K562 (cell line): ENCODE measurements around the gene MRRF. TPM values are rescaled to one million over a fixed set of nuclear protein-coding genes. Genes with fewer than 3 reads are reported as not detected.

Experiments
- ATAC-seq: fragments of 200-7000 bp; cut with Tn5 transposase; 3 replicates; pipeline ENCODE4 v1.9.1; 2020; ENCODE audit warnings: moderate library complexity
- BruUV-seq: library from RNA; stranded (reverse); fragments of 400-500 nt; replicated peaks from 2 replicates; lab custom pipeline; 2021; lab: Mats Ljungman, UMichigan
- CTCF ChIA-PET: fragments of 300-600 bp; formaldehyde crosslinking; extraction: SDS; loops from one replicate; lab custom pipeline; 2021; ENCODE audit warnings: low intra/inter-chr PET ratio; lab: Yijun Ruan, JAX
- POLR2A ChIA-PET: fragments of 300-600, 350-650 bp; sonication (Branson Sonifier 250); formaldehyde crosslinking; extraction: SDS; loops from one replicate; lab custom pipeline; 2021; ENCODE audit warnings: antibody characterized with exemption, inconsistent platforms; lab: Yijun Ruan, JAX
- DNase-seq, 4 experiments: peaks; one replicate each; pipeline versions ENCODE4 v3.0.0 to v3.0.0-alpha.2; 2011 to 2018; ENCODE audit warnings: low spot score in 3 of 4, mixed read lengths in 3 of 4; ENCODE audit errors: extremely low read depth in 1 of 4
- FAIRE-seq: peaks from 2 replicates; lab custom pipeline; 2011; peaks lifted over from hg19 to GRCh38; lab: Jason Lieb, UNC
- H2AFZ ChIP-seq: 2 replicates; pipeline ENCODE4 v1.6.0; 2011; ENCODE audit warnings: low read depth, low read length, control low read depth, inconsistent platforms
- H3K27ac ChIP-seq: fragments of 200-600 bp; 3 replicates; pipeline ENCODE4 v1.8.0; 2011; ENCODE audit warnings: low read depth, mild to moderate bottlenecking, control low read depth, inconsistent platforms, low read length, moderate library complexity, mixed read lengths; ENCODE audit errors: extremely low read depth
- H3K27me3 ChIP-seq, 2 experiments: fragments of 300-600 bp in 1 of 2; 2 replicates in 1 of 2; 3 replicates in 1 of 2; pipeline versions ENCODE4 v1.6.0 to v1.8.0; 2011; ENCODE audit warnings: inconsistent platforms in 2 of 2, low read length in 2 of 2, mild to moderate bottlenecking in 1 of 2, mixed read lengths in 1 of 2, moderate library complexity in 1 of 2; ENCODE audit not compliant: control insufficient read depth in 2 of 2, insufficient read depth in 2 of 2
- H3K36me3 ChIP-seq: fragments of 300-600 bp; 3 replicates; pipeline ENCODE4 v1.8.0; 2011; ENCODE audit warnings: mild to moderate bottlenecking, low read length, inconsistent platforms; ENCODE audit not compliant: control insufficient read depth, insufficient read depth
- H3K4me1 ChIP-seq, 2 experiments: fragments of 200-600 bp in 1 of 2; replicated peaks in 1 of 2; 2 replicates in 1 of 2; 3 replicates in 1 of 2; pipeline versions ENCODE4 v1.5.1 to v1.8.0; 2011; ENCODE audit warnings: inconsistent platforms in 2 of 2, low read length in 2 of 2, mild to moderate bottlenecking in 1 of 2, mixed read lengths in 1 of 2, moderate library complexity in 1 of 2; ENCODE audit not compliant: control insufficient read depth in 2 of 2, insufficient read depth in 2 of 2
- H3K4me2 ChIP-seq: 2 replicates; pipeline ENCODE4 v1.6.1; 2011; ENCODE audit warnings: low read length, control low read depth, inconsistent platforms, mixed read lengths; ENCODE audit not compliant: insufficient read depth
- H3K4me3 ChIP-seq: fragments of 200-600 bp; sonication (generic), shearing (Covaris generic); 2 replicates; pipeline ENCODE4 v1.5.1; 2016; ENCODE audit warnings: control low read depth, inconsistent platforms
- H3K79me2 ChIP-seq: fragments of 200-600 bp; 3 replicates; pipeline ENCODE4 v1.8.0; 2011; ENCODE audit warnings: low read length, inconsistent platforms; ENCODE audit not compliant: control insufficient read depth, insufficient read depth
- H3K9ac ChIP-seq, 2 experiments: 2 replicates each; pipeline versions ENCODE4 v1.6.0 to v1.6.1; 2011; ENCODE audit warnings: low read depth in 2 of 2, low read length in 2 of 2, control low read depth in 1 of 2, inconsistent platforms in 1 of 2, mild to moderate bottlenecking in 1 of 2, mixed read lengths in 1 of 2; ENCODE audit not compliant: insufficient read depth in 1 of 2
- H3K9me1 ChIP-seq: one replicate; pipeline ENCODE4 v1.6.0; 2011; ENCODE audit warnings: inconsistent platforms, mild to moderate bottlenecking, low read length, moderate library complexity; ENCODE audit not compliant: control insufficient read depth, insufficient read depth
- H3K9me3 ChIP-seq: replicated peaks from 2 replicates; pipeline ENCODE4 v1.5.1; 2011; ENCODE audit warnings: low read depth, low read length, inconsistent platforms; ENCODE audit not compliant: control insufficient read depth, insufficient read depth
- H4K20me1 ChIP-seq: replicated peaks from 2 replicates; pipeline ENCODE4 v1.6.1; 2011; ENCODE audit warnings: low read length, inconsistent platforms, mixed read lengths; ENCODE audit not compliant: control insufficient read depth, insufficient read depth
- GATAD2B ChIP-seq: fragments of 450-650 bp; IDR thresholded peaks from 2 replicates; pipeline ENCODE4 v1.6.1; 2017; ENCODE audit warnings: mild to moderate bottlenecking, borderline replicate concordance
- HDAC2 ChIP-seq: fragments of 450-650 bp; IDR thresholded peaks from 2 replicates; pipeline ENCODE4 v1.6.1; 2016; ENCODE audit warnings: mild to moderate bottlenecking
- HNRNPL ChIP-seq: fragments of 200-400 bp; formaldehyde crosslinking; IDR thresholded peaks from 2 replicates; pipeline ENCODE4 v1.6.1; 2017; ENCODE audit warnings: low read depth, mild to moderate bottlenecking, low read length
- PCBP1 ChIP-seq: fragments of 200-400 bp; formaldehyde crosslinking; IDR thresholded peaks from 2 replicates; pipeline ENCODE4 v1.6.1; 2018; ENCODE audit warnings: mild to moderate bottlenecking, low read depth, low read length; ENCODE audit not compliant: poor library complexity, severe bottlenecking
- SMARCA5 ChIP-seq: fragments of 450-650 bp; IDR thresholded peaks from 2 replicates; pipeline ENCODE4 v1.6.1; 2016
- ZNF212 ChIP-seq: fragments of 450-650 bp; formaldehyde crosslinking; IDR thresholded peaks from 2 replicates; pipeline ENCODE4 v1.4.0; 2020; ENCODE audit warnings: mild to moderate bottlenecking
- WGBS: fragments of 100-300 bp; shearing (Covaris generic); methylation state at CpG from one replicate; pipeline ENCODE4 v1.1.6; 2016; ENCODE audit warnings: low coverage, mixed read lengths; ENCODE audit not compliant: insufficient coverage; ENCODE audit errors: missing lambda C conversion rate; 5-methylcytosine and 5-hydroxymethylcytosine counted together
- in situ Hi-C: fragments of 300-500 bp; cut with MboI; formaldehyde crosslinking; loops from 4 replicates; pipeline ENCODE4 v1.15.0; 2018; ENCODE audit warnings: inconsistent platforms, mixed read lengths
- intact Hi-C: fragments of 100-400 bp; cut with micrococcal nuclease; formaldehyde crosslinking; loops from 2 replicates; pipeline ENCODE4 v1.14.2; 2022
- polyA plus RNA-seq, 8 experiments: library from polyadenylated mRNA; depleted of rRNA in 4 of 8; stranded (reverse) in 5 of 8; unstranded in 3 of 8; fragments of >200 nt; fragmentation: Nextera tagmentation in 2 of 8; fragmentation: Illumina TruSeq in 1 of 8; extraction: Ambion mirVana in 2 of 8; extraction: Trizol in 1 of 8; gene quantifications; 2 replicates each; pipeline versions ENCODE4 v1.2.1 to v1.2.3, GENCODE V29; 2011 to 2014; ENCODE audit warnings: inconsistent platforms in 1 of 8, missing spikeins in 1 of 8
- total RNA-seq, 7 experiments: library from RNA; depleted of rRNA in 6 of 7; stranded (reverse); fragments of >200 nt in 6 of 7; fragmentation: Illumina TruSeq in 2 of 7; extraction: Trizol in 2 of 7; gene quantifications; 2 replicates each; pipeline versions ENCODE4 v1.2.1 to v1.2.3, GENCODE V29; 2011 to 2021; ENCODE audit warnings: low replicate concordance in 1 of 7
- TF ChIP-seq, protein P1 (sequence below): fragments of 450-650 bp; IDR thresholded peaks from 2 replicates; pipeline ENCODE4 v1.6.1; 2016
- TF ChIP-seq, protein P2 (sequence below): fragments of 250-450 bp; sonication (Bioruptor Pico); IDR thresholded peaks from 2 replicates; pipeline ENCODE4 v1.9.0; 2021; ENCODE audit warnings: mild to moderate bottlenecking, inconsistent platforms
- TF ChIP-seq, protein P3 (sequence below): sonication (generic); formaldehyde crosslinking; IDR thresholded peaks from 2 replicates; pipeline ENCODE4 v1.8.0; 2022; ENCODE audit warnings: mild to moderate bottlenecking, low read depth, missing genetic modification reagents
- TF ChIP-seq, protein P4 (sequence below), 2 experiments: fragments of 450-650 bp; IDR thresholded peaks; 2 replicates each; pipeline ENCODE4 v1.6.1; 2016; ENCODE audit warnings: mild to moderate bottlenecking in 2 of 2, borderline replicate concordance in 1 of 2, low read depth in 1 of 2, moderate library complexity in 1 of 2

MRRF gene
- total and polyA plus RNA-seq, 9 of the 15 experiments (the other 6 are each of a cell fraction or from before 2014, with no cell fraction given): 55.0 to 105 (median 81.2) TPM

DNA sequence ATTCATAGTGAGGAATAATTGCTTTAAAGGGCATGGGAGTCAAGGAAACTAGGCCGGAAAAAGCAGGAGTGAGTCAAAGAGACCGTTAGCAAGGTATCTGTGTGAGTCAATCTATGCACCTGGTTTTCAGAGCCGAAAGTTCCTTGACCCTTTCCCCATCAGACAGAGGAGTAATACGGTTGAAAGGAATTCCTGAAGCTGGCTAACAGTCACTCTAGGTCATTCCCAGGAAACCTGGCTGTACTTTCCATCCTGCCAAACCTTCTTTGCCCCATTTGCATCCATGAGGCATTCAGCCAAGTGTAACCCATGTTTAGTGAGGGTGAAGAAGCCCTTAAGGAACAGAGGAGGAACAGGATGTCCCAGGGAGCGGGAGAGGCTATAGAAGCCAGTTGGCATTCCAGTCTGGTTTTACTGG, 16.2 kb upstream of the MRRF start:
- H3K9me1 ChIP-seq: no peaks in the 10 kb centered on the region
- no peak overlapping the region for H3K27ac ChIP-seq
- H2AFZ ChIP-seq: no peak overlapping the region
- peaks cover 93% of the 10 kb centered on the region for H3K36me3 ChIP-seq
- peaks cover under 1 to 16% of the 10 kb centered on the region in 2 experiments; a peak in 3 of 5 replicates for H3K4me1 ChIP-seq
- ChIA-PET CTCF (no interaction called here), POLR2A (no interaction called here)
- H3K79me2 ChIP-seq: peaks cover 20% of the 10 kb centered on the region
- 92% methylated on average over 5 of the region's 5 CpGs for WGBS
- intact Hi-C loops (no loop called here), in situ Hi-C loops (no loop called here)
- no peaks in the 10 kb centered on the region for H3K27me3 ChIP-seq
- H3K4me3 ChIP-seq: no peak overlapping the region
- H3K9me3 ChIP-seq: no peaks in the 10 kb centered on the region
- FAIRE-seq (no peak), ATAC-seq (no peak), DNase-seq (no peak)
- no TSS peak for BruUV-seq
- H3K4me2 ChIP-seq: no peak overlapping the region
- no peaks in the 10 kb centered on the region for H4K20me1 ChIP-seq
- H3K9ac ChIP-seq: no peak overlapping the region
- no peak for TF ChIP-seq GATAD2B
- TF ChIP-seq, protein P1, sequence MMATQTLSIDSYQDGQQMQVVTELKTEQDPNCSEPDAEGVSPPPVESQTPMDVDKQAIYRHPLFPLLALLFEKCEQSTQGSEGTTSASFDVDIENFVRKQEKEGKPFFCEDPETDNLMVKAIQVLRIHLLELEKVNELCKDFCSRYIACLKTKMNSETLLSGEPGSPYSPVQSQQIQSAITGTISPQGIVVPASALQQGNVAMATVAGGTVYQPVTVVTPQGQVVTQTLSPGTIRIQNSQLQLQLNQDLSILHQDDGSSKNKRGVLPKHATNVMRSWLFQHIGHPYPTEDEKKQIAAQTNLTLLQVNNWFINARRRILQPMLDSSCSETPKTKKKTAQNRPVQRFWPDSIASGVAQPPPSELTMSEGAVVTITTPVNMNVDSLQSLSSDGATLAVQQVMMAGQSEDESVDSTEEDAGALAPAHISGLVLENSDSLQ: no peak
- TF ChIP-seq, protein P2, sequence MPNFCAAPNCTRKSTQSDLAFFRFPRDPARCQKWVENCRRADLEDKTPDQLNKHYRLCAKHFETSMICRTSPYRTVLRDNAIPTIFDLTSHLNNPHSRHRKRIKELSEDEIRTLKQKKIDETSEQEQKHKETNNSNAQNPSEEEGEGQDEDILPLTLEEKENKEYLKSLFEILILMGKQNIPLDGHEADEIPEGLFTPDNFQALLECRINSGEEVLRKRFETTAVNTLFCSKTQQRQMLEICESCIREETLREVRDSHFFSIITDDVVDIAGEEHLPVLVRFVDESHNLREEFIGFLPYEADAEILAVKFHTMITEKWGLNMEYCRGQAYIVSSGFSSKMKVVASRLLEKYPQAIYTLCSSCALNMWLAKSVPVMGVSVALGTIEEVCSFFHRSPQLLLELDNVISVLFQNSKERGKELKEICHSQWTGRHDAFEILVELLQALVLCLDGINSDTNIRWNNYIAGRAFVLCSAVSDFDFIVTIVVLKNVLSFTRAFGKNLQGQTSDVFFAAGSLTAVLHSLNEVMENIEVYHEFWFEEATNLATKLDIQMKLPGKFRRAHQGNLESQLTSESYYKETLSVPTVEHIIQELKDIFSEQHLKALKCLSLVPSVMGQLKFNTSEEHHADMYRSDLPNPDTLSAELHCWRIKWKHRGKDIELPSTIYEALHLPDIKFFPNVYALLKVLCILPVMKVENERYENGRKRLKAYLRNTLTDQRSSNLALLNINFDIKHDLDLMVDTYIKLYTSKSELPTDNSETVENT (CRISPR knock-in tag): no peak
- TF ChIP-seq PCBP1: no peak
- no peak for TF ChIP-seq ZNF212 (CRISPR knock-in tag)
- TF ChIP-seq HNRNPL: no peak
- no peak for TF ChIP-seq HDAC2
- TF ChIP-seq, protein P3, sequence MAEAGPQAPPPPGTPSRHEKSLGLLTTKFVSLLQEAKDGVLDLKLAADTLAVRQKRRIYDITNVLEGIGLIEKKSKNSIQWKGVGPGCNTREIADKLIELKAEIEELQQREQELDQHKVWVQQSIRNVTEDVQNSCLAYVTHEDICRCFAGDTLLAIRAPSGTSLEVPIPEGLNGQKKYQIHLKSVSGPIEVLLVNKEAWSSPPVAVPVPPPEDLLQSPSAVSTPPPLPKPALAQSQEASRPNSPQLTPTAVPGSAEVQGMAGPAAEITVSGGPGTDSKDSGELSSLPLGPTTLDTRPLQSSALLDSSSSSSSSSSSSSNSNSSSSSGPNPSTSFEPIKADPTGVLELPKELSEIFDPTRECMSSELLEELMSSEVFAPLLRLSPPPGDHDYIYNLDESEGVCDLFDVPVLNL (CRISPR knock-in tag): no peak
- TF ChIP-seq SMARCA5: no peak
- TF ChIP-seq, protein P4, sequence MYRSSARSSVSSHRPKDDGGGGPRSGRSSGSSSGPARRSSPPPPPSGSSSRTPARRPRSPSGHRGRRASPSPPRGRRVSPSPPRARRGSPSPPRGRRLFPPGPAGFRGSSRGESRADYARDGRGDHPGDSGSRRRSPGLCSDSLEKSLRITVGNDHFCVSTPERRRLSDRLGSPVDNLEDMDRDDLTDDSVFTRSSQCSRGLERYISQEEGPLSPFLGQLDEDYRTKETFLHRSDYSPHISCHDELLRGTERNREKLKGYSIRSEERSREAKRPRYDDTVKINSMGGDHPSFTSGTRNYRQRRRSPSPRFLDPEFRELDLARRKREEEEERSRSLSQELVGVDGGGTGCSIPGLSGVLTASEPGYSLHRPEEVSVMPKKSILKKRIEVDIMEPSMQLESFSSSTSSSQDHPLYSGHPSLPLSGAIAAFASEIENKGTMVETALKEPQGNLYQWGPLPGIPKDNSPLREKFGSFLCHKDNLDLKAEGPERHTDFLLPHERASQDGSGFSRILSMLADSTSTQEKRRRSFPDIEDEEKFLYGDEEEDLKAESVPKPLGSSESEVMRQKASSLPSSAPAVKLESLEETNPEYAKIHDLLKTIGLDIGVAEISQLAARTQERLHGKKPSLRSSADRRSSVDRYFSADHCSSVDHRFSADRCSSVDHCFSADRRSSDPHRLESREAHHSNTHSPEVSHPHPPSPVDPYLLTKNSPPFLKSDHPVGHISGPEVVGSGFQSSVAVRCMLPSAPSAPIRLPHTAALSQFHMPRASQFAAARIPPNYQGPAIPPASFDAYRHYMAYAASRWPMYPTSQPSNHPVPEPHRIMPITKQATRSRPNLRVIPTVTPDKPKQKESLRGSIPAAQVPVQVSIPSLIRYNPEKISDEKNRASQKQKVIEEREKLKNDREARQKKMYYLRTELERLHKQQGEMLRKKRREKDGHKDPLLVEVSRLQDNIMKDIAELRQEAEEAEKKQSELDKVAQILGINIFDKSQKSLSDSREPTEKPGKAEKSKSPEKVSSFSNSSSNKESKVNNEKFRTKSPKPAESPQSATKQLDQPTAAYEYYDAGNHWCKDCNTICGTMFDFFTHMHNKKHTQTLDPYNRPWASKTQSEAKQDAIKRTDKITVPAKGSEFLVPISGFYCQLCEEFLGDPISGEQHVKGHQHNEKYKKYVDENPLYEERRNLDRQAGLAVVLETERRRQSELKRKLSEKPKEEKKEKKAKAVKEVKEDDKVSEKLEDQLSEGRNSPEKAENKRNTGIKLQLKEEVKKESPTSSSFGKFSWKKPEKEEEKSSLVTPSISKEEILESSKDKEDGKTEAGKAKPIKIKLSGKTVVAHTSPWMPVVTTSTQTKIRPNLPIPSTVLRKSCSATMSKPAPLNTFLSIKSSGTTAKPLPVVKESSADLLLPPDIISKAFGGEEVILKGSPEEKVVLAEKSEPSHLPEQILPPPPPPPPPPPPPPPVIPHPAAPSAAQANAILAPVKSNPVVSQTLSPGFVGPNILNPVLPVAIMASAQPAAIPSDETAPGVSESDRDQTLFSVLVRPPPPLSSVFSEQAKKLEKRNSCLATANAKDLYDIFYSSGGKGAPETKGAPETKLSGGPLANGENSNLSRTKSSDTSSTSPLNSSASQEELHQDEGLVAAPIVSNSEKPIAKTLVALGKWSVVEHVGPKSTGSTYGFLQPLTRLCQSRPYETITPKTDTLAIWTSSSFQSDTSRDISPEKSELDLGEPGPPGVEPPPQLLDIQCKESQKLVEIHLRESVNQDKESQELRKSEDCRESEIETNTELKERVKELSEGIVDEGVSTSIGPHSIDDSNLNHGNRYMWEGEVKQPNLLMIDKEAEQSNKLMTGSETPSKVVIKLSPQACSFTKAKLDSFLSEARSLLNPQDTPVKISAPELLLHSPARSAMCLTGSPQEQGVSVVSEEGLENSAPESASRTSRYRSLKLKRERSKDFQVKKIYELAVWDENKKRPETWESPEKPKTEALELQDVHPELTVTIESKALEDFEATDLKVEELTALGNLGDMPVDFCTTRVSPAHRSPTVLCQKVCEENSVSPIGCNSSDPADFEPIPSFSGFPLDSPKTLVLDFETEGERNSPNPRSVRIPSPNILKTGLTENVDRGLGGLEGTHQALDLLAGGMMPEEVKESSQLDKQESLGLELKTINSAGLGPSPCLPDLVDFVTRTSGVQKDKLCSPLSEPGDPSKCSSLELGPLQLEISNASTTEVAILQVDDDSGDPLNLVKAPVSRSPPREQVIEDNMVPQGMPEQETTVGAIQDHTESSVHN (IDR thresholded peaks at IDR 0.05; ENCODE audit: borderline replicate concordance in 1 of 2, low read depth in 1 of 2): no peak
